HL-60 (cell line): ENCODE results near the gene GPR162.

Experiments used
- DNase-seq, 2 experiments: peaks; one replicate each; pipeline ENCODE4 v3.0.0-alpha.2; 2010 to 2020; ENCODE audit warnings: low read depth in 1 of 2, low spot score in 1 of 2
- H3K27ac ChIP-seq: fragments of 250-450 bp; sonication (Bioruptor Pico); replicated peaks from 2 replicates; pipeline ENCODE4 v1.5.1; 2020; ENCODE audit warnings: mild to moderate bottlenecking, moderate library complexity
- H3K27me3 ChIP-seq: fragments of 250-450 bp; sonication (Bioruptor Pico); 2 replicates; pipeline ENCODE4 v1.5.1; 2021; ENCODE audit warnings: mild to moderate bottlenecking, moderate library complexity; ENCODE audit not compliant: insufficient read depth, poor library complexity, severe bottlenecking
- H3K4me3 ChIP-seq: replicated peaks from 2 replicates; pipeline ENCODE4 v1.5.1; 2011; ENCODE audit warnings: mild to moderate bottlenecking, control low read depth, low read length; ENCODE audit not compliant: insufficient read depth
- CTCF ChIP-seq: IDR thresholded peaks from one replicate; pipeline ENCODE4 v1.5.1; 2011; ENCODE audit warnings: low read length, control low read depth, inconsistent platforms; ENCODE audit not compliant: insufficient read depth
- GABPA ChIP-seq: IDR thresholded peaks from 2 replicates; pipeline ENCODE4 v1.6.1; 2012; ENCODE audit warnings: low read depth
- POLR2AphosphoS5 ChIP-seq: IDR thresholded peaks from 2 replicates; pipeline ENCODE4 v1.6.1; 2012; ENCODE audit warnings: low read depth
- SPI1 ChIP-seq: IDR thresholded peaks from 2 replicates; pipeline ENCODE4 v1.6.1; 2012; ENCODE audit warnings: low read depth, mild to moderate bottlenecking, borderline replicate concordance
- TF ChIP-seq, protein P1 (sequence below): IDR thresholded peaks from 2 replicates; pipeline ENCODE4 v1.6.1; 2012; ENCODE audit warnings: low read depth; ENCODE audit not compliant: insufficient replicate concordance

GPR162 gene

DNA sequence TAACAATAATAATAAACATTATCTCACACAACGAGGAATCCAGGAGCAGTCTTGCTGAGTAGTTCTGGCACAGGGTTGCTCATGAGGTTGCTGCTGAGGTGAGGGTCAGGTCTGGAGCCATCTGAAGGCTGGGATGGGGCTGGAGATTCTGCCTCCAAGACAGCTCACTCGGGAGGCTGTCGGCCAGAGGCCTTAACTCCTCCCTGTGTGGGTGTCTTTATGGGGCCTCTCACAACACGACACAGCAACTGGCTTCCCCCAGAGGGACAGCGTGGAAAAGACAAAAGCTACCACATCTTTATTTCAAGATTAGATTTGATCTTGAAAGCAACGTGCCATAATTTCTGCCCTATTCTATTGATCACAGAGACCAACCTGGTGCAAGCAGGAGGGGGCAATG is 39.5 kb upstream of the GPR162 start:
- peaks cover 6% of the 10 kb centered on the region for H3K27me3 ChIP-seq

DNA sequence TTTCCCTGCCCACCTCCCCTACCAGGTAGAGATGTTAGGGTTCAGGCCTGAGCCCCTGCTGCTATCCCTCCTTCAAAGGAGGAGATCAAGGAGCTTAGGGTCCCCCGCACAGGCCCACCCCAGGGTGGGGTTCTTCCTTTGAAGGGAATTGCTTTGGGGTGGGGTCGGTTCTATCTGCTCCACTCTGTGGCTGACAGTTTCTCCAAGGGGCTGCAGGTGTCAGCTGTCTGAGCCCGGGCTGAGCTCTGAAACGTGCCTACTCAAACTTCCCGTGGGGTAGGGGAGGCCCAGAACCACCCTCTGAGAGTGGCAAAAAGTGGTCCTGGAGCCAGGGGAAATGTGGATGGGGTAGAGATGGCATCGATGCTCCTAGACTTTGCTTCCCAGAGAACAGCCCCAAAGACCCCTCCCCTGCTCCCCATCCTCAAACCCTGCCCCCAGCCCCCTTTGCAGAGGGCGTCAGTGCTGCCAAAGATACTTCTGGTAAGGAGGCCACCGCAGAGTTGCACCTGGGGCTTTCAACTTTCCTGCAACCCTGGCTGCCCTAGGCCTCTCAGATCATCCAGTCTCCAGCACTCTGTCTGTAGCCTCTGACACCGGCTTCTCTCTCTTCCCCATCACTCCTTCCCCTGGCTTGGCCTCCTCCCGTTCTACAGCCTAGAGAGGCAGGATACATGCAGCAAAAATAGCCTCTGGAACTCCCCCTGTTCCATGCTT is 38.6 kb upstream of the GPR162 start:
- H3K4me3 ChIP-seq = no peak overlapping the region
- no peak for DNase-seq
- no peaks in the 10 kb centered on the region for H3K27me3 ChIP-seq
- no peak overlapping the region for H3K27ac ChIP-seq
- TF ChIP-seq POLR2AphosphoS5 (no peak), SPI1 (no peak), GABPA (no peak), CTCF (no peak)
- TF ChIP-seq, protein P1, sequence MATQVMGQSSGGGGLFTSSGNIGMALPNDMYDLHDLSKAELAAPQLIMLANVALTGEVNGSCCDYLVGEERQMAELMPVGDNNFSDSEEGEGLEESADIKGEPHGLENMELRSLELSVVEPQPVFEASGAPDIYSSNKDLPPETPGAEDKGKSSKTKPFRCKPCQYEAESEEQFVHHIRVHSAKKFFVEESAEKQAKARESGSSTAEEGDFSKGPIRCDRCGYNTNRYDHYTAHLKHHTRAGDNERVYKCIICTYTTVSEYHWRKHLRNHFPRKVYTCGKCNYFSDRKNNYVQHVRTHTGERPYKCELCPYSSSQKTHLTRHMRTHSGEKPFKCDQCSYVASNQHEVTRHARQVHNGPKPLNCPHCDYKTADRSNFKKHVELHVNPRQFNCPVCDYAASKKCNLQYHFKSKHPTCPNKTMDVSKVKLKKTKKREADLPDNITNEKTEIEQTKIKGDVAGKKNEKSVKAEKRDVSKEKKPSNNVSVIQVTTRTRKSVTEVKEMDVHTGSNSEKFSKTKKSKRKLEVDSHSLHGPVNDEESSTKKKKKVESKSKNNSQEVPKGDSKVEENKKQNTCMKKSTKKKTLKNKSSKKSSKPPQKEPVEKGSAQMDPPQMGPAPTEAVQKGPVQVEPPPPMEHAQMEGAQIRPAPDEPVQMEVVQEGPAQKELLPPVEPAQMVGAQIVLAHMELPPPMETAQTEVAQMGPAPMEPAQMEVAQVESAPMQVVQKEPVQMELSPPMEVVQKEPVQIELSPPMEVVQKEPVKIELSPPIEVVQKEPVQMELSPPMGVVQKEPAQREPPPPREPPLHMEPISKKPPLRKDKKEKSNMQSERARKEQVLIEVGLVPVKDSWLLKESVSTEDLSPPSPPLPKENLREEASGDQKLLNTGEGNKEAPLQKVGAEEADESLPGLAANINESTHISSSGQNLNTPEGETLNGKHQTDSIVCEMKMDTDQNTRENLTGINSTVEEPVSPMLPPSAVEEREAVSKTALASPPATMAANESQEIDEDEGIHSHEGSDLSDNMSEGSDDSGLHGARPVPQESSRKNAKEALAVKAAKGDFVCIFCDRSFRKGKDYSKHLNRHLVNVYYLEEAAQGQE = no peak

More for the DNA sequence above, 39.5 kb upstream of the GPR162 start:
- no peak for DNase-seq
- TF ChIP-seq SPI1 (no peak), CTCF (no peak)
- H3K4me3 ChIP-seq = no peak overlapping the region
- no peak overlapping the region for H3K27ac ChIP-seq

GRCh38 chr12:6783828-6784227 is 37.8 kb upstream of the GPR162 start:
- Histone ChIP-seq H3K4me3 (no peak overlapping the region), H3K27me3 (no peaks in the 10 kb centered on the region), H3K27ac (no peak overlapping the region)
- TF ChIP-seq CTCF (no peak), GABPA (no peak), SPI1 (no peak), POLR2AphosphoS5 (no peak)
- TF ChIP-seq, protein P1 = no peak
- no peak for DNase-seq

DNA sequence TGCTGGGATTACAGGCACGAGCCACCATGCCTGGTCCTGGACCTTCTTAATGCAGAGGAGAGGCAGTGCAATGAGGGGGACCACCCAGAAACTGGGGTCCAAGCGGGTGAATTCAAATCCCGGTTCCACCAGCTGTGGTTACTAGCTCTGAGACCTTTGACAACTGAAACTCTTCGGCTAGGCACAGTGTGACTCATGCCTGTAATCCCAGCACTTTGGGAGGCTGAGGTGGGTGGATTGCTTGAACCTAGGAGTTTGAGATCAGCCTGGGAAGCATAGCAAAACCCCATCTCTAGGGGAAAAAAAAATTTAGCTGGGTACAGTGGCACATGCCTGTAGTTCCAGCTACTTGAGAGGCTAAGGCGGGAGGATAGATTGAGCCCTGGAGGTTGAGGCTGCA is 37.3 kb upstream of the GPR162 start:
- H3K27me3 ChIP-seq = no peaks in the 10 kb centered on the region
- H3K4me3 ChIP-seq = no peak overlapping the region
- TF ChIP-seq CTCF = no peak
- TF ChIP-seq, protein P1 = no peak
- no peak for TF ChIP-seq GABPA
- no peak for TF ChIP-seq SPI1
- no peak for DNase-seq
- H3K27ac ChIP-seq = peak overlapping the region; percentile 26
